SK-N-SH treated with all-trans-retinoic acid at 6 μM for 48 hours (cell line): ENCODE data around the gene NAGLU.

Experiments used
- ARNTL ChIP-seq: fragments of 450-650 bp; formaldehyde crosslinking; IDR thresholded peaks from 2 replicates; pipeline ENCODE4 v1.5.0; 2020; ENCODE audit warnings: low read depth, mild to moderate bottlenecking, moderate library complexity, borderline replicate concordance
- CSDC2 ChIP-seq: fragments of 250-450 bp; sonication (Bioruptor Pico); IDR thresholded peaks from 2 replicates; pipeline ENCODE4 v1.5.0; 2020; ENCODE audit warnings: mild to moderate bottlenecking, moderate library complexity
- GLIS3 ChIP-seq: fragments of 250-450 bp; sonication (Bioruptor Pico); IDR thresholded peaks from 2 replicates; pipeline ENCODE4 v1.5.0; 2020; ENCODE audit warnings: mild to moderate bottlenecking, moderate library complexity
- SNAI2 ChIP-seq: fragments of 250-450 bp; sonication (Bioruptor Pico); IDR thresholded peaks from 2 replicates; pipeline ENCODE4 v1.5.0; 2020; ENCODE audit warnings: mild to moderate bottlenecking, moderate library complexity
- TSHZ2 ChIP-seq: fragments of 250-450 bp; sonication (Bioruptor Pico); IDR thresholded peaks from 2 replicates; pipeline ENCODE4 v1.5.0; 2020; ENCODE audit warnings: mild to moderate bottlenecking, moderate library complexity
- ZFP3 ChIP-seq: fragments of 250-450 bp; sonication (Bioruptor Pico); IDR thresholded peaks from 2 replicates; pipeline ENCODE4 v1.5.0; 2020; ENCODE audit warnings: mild to moderate bottlenecking, moderate library complexity
- ZFP30 ChIP-seq: fragments of 450-650 bp; formaldehyde crosslinking; IDR thresholded peaks from 2 replicates; pipeline ENCODE4 v1.5.0; 2022; ENCODE audit warnings: mild to moderate bottlenecking, moderate library complexity
- TF ChIP-seq, protein P1 (sequence below): fragments of 250-450 bp; sonication (Bioruptor Pico); IDR thresholded peaks from 2 replicates; pipeline ENCODE4 v1.8.0; 2021; ENCODE audit warnings: low read depth, mild to moderate bottlenecking, moderate library complexity, borderline replicate concordance

- TF ChIP-seq TSHZ2: no peak
- TF ChIP-seq ZFP30 (CRISPR knock-in tag): no peak
- TF ChIP-seq ZFP3: no peak
- TF ChIP-seq GLIS3: no peak
- no peak for TF ChIP-seq CSDC2 (CRISPR knock-in tag)
- TF ChIP-seq ARNTL (CRISPR knock-in tag): no peak
- TF ChIP-seq, protein P1, sequence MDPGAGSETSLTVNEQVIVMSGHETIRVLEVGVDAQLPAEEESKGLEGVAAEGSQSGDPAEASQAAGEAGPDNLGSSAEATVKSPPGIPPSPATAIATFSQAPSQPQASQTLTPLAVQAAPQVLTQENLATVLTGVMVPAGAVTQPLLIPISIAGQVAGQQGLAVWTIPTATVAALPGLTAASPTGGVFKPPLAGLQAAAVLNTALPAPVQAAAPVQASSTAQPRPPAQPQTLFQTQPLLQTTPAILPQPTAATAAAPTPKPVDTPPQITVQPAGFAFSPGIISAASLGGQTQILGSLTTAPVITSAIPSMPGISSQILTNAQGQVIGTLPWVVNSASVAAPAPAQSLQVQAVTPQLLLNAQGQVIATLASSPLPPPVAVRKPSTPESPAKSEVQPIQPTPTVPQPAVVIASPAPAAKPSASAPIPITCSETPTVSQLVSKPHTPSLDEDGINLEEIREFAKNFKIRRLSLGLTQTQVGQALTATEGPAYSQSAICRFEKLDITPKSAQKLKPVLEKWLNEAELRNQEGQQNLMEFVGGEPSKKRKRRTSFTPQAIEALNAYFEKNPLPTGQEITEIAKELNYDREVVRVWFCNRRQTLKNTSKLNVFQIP (CRISPR knock-in tag): no peak
- no peak for TF ChIP-seq SNAI2 (CRISPR knock-in tag)
Measured at GRCh38 chr17:42531455-42532354, 4.3 kb upstream of the NAGLU start.
